NCI-H1930 (cell line): ENCODE results near the gene MAP2.
A peak's percentile ranks its signal among the peaks of the same experiment; 100 is the strongest.

Source experiments
- DNase-seq, 2 experiments: peaks; one replicate each; lab custom pipeline; 2025; lab: John Stamatoyannopoulos, UW

The MAP2 gene

DNA sequence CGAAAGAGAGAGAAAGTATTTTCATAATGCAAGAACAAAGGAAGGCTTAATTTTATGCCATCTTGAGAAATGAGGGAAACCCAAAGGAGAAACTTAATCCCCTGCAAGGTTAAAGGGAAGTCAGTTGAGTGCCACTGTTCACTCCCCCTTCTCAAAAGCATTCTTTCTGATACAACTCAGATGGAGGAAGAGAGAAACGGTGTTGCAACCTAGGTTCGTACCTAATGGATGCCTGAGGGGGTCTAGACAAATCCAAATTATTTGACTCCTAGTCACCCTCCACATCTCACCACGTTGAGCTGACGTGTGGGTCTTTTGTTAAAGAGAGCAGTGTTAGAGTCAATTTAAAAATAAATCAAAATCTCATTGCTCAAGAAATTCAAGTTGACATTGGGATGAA lies 295.2 kb downstream of the MAP2 start:
- no peak for DNase-seq

DNA sequence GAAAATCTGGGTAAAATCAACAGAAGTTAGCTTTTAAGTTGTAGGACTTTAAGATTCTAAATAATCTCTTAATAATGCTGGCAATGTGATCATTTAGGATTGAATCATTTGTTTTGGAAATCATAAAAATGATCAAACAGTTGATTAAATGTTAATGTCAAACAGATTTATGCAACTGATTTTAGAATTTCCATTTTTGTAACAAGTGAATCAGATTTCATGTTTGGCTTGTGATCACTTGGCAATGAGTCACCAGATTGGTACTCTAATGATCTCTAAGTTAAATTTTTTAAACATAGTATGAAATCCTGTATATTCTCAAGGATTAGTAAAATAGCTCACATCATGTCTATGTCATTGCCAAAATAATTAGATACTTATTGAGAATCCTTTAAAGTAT lies 297.6 kb downstream of the MAP2 start:
- DNase-seq = no peak

DNA sequence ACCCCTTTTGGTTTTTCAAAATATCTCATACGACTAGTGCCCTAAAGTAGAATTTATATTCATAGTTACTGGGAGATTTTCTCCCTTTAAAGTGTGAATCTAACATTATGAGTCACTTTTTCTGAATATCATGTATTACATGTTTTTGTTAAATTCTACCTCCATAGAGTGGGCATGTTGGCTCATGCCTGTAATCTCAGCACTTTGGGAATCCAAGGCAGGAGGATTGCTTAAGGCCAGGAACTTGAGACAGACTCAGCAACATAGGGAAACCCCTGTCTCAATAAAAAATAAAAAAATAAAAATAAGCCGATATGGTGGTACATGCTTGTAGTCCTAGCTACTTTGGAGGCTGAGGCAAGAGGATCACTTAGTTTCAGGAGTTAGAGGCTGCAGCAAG lies 302.5 kb downstream of the MAP2 start:
- DNase-seq = no peak

DNA sequence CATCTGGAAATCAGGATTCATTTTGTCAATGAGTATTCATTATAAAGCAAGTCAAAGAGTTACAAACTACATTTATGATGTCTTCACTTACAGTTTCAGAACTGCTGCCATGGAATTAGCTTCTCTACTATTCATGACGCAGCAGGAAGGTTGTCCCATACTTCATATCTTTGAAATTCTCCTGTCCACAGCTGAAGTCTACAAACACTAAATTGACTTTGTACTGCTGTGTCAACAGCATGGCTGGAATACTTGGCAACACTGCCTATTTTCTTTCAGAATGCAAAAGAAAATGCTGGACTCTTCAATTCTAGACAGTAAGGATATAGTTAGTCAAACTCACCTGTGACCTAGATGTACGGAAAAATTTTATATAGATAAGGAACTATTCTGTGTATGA lies 303.2 kb downstream of the MAP2 start:
- DNase-seq = no peak

DNA sequence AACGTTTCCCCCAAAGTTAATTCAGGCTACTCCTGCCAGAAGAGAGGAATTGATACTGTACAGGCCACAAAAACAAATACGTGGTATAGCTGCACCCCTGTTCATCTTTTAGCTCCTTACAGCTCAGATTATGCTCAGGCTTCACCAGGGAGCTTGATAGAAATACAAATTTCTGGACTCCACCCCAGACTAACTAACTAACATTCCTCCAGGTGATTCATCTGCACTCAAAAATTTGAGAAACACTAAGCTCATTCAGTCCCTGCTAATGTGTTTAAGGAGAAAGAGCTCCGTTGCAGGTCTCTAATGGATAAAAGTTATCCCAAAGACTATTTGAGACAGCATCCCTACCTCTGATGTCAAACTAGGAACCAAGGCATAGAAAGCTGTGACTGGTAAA lies 311.0 kb downstream of the MAP2 start:
- no peak for DNase-seq

DNA sequence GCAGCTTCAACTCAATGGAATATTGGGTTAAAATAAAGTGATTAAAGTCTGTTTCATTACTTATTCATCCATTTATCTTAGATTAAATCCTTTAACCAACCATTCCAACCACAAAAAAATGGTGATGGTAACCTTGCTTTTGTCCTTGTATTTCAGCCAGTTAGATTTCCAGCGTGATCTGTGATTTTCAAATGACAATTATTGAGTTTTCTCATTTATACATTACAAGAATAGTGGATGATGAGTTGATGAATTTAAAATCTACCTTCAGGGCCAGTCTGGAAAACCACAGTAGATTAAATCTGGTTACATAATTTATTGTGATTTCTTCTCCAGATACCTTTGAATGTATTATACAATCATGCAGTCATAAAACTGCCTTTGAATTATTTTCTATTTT lies 318.1 kb downstream of the MAP2 start:
- no peak for DNase-seq

DNA sequence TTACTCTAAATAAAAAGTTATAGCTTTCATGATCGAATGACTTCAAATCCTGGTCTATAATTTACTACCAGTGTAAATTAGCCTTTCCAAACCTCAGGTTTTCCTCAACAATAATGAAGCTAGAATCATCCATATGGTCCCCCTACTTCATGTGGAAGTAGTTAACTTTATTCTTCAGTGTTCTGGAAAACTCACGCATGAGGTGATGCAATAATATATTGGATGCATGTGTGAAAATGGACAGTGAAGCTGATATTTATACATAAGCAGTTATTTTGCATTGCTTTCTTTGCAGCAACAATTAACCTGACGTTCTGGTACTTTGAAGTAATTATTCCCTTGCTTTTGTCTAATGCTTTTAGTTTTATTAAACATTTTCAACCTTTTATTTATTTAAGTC lies 329.2 kb downstream of the MAP2 start:
- no peak for DNase-seq

DNA sequence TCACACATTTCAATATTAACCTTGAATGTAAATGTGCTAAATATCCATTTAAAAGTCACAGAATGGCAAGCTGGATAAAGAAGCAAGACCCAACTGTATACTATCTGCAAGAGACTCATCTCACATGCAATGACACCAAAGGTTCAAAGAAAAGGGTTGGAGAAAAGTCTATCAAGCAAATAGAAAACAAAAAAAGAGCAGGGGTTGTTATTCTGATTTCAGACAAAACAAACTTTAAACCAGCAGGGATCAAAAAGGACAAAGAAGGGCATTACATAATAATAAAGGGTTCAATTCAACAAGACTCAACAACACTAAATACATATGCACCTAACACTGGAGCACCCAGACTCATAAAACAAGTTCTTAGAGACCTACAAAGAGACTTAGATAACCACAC lies 333.3 kb downstream of the MAP2 start:
- no peak for DNase-seq

DNA sequence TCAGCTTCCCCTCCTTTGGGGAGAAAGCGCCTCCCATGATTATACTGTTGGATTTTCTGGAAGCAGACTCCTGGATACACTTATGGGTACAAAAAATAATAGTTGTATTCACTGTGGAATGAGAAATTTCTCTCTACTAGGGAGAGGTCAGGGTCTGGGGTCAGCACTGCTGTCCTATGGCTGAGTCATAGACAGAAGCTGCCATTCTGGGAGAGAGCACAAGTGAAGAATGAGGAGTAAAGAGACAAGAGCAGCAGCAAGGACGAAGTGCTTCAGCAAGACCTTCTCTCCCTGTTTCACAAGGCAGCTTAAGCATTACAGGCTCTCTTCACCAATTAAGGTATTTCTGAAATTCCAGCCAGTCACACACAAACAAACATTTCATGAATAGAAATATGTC lies 337.7 kb downstream of the MAP2 start:
- DNase-seq = no peak

DNA sequence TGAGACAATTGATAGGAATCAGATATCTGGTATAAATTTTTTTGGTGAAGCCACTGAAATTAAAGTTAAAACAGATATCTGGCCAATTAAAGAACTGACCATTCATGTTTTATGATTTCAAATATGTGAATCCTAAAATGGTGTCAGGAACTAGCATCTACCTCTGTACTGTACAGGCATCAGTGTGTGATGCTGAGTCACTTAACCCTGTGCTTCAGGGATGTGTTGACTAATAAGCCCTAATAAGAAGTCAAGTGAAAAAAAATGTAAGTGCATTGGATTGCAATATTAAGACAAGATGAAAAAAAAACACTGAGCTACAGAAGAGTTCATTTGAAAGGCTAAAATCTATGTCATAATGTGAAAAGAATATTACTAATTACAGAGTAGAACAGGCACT lies 338.7 kb downstream of the MAP2 start:
- DNase-seq = no peak

DNA sequence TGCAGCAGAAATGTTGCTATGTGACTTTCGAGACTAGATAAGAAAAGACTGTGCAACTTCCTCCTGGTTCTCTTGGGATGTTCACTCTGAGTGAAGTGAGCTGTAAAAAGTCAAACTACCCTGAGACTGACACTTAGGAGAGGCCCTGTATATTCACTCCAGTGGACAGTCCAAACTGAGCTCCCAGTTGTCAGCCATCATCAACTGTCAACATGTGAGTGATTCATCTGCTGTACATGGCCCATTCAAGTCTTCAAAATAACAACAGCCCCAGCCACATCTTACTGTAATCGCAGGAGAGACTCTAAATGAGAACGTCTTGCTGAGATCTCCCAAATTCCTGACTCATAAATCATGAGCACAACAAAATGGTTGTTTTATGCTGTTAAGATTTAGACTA lies 339.3 kb downstream of the MAP2 start:
- no peak for DNase-seq

DNA sequence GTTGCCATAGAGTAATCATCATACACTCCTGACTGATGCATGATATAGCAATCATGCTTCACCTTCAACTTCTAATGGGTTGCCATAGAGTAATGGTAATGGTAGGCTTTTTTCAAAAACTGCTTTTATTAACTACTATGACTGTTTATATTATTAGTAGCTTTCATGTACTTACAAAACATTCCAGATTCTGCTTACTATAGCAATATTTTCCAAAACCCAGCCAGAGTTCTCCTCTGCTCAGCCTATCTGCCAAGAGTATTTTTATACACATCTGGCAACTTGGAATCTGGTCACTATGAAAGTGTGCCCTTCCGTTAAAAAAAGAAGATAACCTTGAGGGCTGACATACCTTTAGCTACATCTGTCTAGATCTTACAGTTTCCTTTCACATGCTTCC lies 342.8 kb downstream of the MAP2 start:
- DNase-seq = no peak

DNA sequence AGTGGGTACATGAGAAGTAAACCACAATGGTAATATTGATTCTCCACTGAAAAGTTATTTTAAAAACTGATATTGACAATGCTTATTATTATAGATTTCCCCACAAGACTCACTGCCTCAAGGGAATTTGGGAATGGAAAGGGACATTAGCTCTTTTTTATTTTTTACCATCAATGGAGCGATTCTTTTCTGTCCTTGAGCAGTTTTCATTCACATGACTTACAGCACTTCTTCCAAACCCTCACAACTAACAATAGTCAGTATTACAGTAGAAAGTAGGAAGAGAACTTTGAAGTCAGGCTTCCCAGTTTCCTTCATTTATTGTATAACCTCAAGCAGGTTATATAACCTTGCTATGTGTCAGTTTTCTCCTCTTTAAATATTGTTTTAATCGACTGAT lies 343.5 kb downstream of the MAP2 start:
- no peak for DNase-seq

DNA sequence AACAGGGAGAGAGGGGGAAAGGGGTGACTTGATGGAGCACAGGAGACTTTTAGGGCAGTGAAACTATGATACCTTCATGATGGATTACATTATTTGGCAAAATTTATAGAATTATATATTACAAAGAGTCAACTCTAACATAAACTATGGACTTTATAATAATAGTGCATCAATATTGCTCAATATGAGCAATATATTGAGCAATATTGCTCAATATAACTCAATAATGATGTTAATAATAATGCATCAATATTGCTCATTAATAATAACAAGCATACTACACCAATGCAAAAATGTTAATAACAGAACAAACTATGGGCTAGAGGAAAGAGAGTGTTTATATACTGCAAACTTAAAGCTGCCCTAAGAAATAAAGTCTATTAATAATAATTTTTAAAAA lies 344.7 kb downstream of the MAP2 start:
- no peak for DNase-seq

DNA sequence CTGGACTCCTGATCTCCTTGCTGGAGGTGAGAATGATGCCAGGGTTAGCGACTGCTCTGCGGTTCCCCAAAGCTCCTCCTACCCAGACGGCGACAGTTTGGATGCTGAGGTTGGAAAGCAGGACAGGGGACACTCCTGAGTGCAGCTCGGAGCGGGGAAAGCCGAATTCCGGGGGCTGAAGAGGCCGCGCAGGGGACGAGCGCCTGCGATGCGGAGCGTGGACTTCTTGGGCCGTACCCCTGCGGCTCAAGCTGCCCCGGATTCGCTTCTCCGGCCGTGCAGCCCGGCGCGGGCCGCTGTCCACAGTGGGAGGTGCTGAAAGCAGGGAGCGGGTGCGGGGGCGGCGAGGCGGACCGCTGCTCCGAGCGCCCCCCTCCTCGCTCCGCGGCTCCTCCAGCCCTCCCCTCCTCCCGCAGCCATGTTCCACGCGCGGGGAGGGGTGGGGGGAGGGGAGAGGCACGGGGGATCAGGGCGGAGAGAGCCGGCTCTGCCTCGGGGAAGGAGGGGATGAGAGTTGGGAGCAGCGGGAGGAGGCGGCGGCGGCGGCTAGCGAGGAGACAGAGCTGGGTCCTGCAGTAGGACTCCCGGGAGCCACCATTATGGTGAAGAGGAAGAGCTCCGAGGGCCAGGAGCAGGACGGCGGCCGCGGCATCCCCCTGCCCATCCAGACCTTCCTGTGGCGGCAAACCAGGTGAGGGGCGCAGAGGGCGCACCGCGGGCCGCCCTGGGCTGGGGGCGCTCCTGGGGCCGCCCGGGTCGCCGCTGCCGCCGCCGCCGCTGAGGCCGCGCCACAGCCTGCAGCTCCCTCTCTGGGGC lies 347.8 kb downstream of the MAP2 start, which contains the start of gene UNC80:
Gene UNC80, plus strand, starts transcription at position 359 of the 816 bp plus-strand sequence. Its CDS starts 241 bp downstream, at position 600.
- DNase-seq = peak; percentile 26 to 54

DNA sequence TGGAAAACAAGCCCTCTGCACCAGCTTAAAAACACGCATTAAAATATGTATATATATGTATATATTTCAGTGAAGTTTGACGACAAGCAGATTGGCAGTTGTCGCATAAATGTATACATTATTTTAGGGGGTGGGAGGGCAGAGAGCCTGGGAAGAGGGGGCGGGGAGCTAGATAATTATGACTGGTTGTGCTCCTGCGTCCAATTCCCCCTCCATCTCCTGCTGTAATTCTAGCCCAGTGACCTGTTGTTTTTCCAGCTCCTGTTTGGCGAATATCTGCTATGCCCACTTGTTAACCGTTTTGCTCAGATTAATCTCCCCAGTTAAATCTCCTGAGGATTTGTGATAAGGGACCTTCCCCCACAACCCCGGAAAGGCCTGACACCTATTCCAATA lies 348.4 kb downstream of the MAP2 start:
- DNase-seq = peak; percentile 10 to 54

DNA sequence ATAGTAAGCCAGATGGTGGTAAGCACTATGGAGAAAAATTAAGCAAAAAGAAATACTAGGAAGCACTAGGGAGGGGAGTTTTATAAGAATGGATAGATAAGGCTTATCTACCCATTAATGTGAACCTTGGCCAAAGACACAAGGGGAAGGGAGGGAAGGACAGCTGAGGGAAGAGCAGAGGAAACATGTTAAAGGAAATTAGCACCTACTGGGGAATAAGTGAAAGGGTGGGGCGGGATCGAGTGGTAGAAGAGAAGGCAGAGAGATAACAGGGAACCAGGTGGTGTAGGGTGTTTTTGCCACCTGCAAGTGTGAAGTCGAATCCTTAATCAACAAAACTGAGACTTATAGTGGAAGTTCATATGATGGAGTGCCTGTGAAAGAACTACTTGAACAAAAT lies 349.5 kb downstream of the MAP2 start:
- DNase-seq = no peak
